Endothelial cell of umbilical vein (primary cell): Measurements from ENCODE around the gene KLHL6.

ENCODE experiments used
- CTCF ChIP-seq, 2 donors: IDR thresholded peaks; 1 replicate in 1 of 2; 2 replicates in 1 of 2; pipeline ENCODE4 v1.5.1; 2011; ENCODE audit warnings: low read length in 2 of 2, mild to moderate bottlenecking in 2 of 2, moderate library complexity in 2 of 2, control low read depth in 1 of 2, inconsistent platforms in 1 of 2, low read depth in 1 of 2; ENCODE audit not compliant: insufficient read depth in 1 of 2; ENCODE audit errors: extremely low read depth in 1 of 2
- POLR2A ChIP-seq: IDR thresholded peaks from 2 replicates; pipeline ENCODE4 v1.6.1; 2012; ENCODE audit warnings: low read depth, mild to moderate bottlenecking, control low read depth, low read length

- TF ChIP-seq CTCF (IDR thresholded peaks at IDR 0.05; ENCODE audit: extremely low read depth in 1 of 2, insufficient read depth in 1 of 2, low read depth in 1 of 2, low read length in 2 of 2) (no peak), POLR2A (no peak)
Measured at GRCh38 chr3:183539811-183540210, 15.7 kb downstream of the KLHL6 start.
